ENCODE results near the gene NBAS.
A peak's percentile ranks its signal among the peaks of the same experiment; 100 is the strongest.
"Not testable (repeated sequence)": the region's sequence is repeated elsewhere in the genome, so short reads cannot be mapped to it uniquely, and the experiment has no call there.

Gene NBAS

DNA sequence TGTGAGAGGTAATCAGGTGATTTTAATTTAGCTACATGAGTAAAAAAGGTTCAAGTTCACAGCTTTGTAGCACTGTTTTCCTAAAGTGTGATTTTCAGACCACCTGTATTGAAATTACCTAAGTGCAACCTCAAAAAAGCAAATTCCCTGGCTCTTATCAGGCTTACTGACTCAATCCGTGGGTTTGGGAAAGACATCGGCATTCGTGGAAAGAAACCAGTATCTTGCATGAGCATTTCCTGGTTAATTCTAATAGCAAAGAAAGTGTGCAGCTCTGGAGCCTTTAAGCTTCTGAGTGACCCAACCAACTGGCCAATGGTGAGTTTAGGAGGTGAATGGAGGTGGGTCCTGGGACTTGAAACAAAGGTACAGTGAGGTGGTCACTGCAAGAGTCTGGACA is 300.9 kb downstream of the NBAS start:
- DNase-seq (ENCODE audit: low spot score): no peak

DNA sequence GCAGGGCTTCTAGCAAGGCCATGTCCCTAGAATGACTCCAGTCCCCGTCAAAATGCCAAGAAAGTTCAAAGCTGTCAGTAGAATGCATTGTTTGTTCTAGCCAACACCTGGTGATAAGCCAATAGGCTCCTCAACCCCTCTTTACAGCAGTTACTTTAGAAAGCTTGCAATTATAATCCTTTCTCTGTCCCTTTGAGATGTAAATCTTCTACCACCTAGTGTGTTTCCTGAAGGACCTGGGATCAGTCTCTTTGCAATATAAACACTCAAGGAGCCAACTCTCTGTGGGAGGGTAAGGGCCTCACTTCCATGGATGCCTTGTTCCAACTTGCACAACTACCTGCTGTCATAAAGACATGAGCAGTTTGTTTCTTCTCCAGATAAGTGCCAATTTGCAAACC is 301.8 kb downstream of the NBAS start:
- no peak for DNase-seq (ENCODE audit: low spot score)

DNA sequence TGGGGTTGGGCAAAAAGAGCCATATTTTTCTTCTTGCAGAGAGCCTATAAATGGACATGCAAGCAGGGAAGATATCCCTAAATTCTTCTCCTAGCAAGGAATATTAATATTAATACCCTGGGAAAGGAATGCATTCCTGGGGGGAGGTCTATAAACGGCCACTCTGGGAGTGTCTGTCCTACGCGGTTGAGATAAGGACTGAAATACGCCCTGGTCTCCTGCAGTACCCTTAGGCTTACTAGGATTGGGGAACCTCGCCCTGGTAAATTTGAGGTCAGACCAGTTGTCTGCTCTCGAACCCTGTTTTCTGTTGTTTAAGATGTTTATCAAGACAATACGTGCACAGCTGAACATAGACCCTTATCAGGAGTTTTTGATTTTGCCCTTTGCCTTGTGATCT is 302.7 kb downstream of the NBAS start:
- DNase-seq (ENCODE audit: low spot score): not testable (repeated sequence)

DNA sequence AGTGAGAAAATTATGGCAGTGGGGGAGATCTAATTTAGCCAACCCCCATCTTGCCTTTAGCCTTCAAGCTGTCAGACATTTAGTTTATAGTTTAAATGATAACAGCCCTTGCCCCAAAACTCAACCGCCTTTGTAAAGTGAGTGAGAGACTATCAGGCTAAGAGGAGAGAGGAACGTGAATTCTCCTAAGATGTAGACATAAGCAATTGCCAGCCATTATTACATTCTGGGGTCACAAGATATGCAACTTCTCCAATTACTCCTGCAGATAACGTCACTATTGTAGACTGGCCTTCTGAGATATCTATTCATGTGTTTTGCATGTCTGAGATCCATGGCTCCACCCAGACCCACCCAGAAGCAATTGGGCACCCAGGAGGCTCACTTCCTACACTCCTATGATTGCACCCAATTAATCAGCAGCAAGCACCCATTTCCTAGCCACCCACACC is 307.3 kb downstream of the NBAS start:
- DNase-seq (ENCODE audit: low spot score): peak; percentile 71

DNA sequence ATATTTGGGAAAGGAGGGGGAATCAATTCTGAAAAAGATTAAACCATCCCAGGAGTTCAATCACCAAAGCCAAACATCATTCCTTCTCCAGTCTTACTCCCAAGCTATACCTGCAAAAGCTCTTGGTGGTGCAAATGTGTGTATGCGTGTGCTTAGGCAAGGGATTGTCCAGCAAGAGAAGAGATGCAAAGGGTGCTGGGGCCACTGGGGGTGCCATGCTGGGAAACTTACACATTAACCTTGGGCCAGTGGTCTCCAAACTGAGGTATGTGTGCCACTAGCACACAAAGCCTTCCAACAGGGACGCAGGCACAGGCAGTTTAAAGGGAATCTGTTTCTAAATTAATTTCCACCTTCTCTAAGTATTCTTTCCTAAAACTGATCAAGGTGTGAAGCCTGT is 307.9 kb downstream of the NBAS start:
- peak; percentile 13 for DNase-seq (ENCODE audit: low spot score)

DNA sequence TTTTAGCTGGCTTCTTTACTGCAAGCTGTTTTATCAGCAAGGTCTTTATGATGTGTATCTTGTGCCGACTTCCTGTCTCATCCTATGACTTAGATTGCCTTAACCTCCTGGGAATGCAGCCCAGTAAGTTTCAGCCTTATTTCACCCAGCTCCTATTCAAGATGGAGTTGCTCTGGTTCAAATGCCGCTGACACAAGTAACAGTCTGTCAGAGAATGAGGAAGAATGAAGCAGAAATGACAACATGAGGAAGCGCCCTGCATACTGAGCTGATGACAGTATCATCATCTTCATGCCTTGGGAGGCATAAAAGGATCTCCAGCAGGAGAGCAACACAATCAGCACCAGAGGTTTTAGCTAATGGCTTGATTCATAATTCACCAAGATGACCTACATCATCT is 309.4 kb downstream of the NBAS start:
- DNase-seq (ENCODE audit: low spot score): no peak

DNA sequence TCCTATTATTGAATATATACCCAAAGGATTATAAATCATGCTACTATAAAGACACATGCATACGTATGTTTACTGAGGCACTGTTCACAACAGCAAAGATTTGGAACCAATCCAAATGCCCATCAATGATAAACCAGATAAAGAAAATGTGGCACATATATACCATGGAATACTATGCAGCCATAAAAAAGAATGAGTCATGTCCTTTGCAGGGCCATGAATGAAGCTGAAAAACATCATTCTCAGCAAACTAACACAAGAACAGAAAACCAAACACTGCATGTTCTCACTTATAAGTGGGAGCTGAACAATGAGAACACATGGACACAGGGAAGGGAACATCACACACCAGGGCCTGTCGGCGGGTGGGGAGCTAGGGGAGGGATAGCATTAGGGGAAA is 310.2 kb downstream of the NBAS start:
- DNase-seq (ENCODE audit: low spot score): not testable (repeated sequence)

DNA sequence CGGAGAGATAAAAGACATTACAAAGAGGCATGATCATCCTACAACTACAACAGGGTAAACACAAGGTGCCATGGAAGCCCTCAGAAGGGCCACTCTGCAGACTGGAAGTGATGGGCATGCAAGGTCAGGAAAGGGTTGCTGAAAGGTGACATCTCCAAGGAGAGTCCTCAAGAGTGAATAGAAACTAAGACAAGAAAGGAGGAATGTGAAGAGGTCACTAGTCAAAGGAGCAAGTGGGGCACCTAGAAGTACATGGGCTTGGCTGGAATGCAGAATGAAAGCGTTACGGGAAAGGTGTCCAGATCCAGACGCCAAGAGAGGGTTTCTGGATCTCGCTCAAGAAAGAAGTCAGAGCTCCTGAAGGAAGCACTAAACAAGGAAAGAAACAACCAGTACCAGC is 314.3 kb downstream of the NBAS start:
- DNase-seq (ENCODE audit: low spot score): no peak

DNA sequence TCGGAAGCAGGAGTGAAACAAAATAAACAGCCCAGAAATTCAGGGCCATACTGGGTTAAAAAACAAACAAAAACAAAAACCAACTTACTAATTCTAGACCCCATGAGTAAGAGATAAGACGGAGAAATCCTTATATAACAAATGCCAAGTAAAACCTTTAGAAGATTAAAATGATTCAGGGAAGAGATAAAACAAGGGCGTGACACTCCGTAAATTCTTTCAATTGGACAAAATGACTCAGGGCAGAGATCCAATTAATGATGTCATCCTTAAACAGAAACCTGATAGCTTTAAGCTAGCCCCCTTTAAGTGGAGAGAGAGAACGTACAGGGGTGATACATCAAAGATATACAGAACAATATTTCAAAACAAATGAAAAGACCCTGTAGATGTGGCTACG is 317.4 kb downstream of the NBAS start:
- peak; percentile 26 for DNase-seq (ENCODE audit: low spot score)

DNA sequence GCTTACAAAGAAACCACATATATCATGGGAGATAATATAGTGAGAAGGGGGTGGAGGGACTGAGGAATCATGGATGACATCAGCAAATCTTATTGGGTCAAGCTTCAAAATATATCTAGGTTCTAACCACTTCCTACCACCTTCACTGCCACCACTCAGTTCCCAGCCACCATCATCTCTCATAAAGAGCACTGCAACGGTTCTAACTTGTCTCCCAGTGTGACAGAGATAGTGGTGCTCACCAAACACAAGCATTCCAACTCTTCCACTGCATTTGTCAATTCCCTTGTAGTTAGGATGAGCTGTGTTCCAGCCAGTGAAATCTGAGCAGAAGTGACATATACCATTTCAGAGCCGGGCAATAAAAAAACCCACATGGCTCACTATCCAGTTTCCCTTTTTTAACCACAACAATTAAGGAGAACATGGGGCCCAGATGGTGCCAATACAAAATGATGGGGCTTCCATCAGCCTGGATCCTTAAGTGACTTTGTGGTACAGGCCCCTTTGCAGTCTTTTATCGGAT is 318.1 kb downstream of the NBAS start:
- no peak for DNase-seq (ENCODE audit: low spot score)

DNA sequence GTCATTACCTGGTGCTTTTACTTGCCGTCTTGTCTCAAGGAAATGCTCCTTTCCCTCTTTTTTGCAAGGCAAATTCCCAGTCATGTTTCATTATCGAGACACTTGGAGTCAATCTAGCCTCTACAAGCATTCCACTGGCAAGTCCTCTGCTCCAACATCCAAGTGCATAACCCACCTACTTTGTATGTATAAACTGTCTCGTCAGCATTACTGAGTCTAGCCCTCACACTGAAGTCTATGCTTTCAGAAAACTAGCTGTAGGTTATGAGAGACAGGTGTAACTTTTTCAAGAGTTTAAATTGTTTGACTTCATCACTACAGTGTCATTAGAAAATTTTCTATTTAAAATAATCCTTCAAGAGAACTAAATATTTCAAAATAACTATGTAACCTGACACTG is 319.2 kb downstream of the NBAS start:
- no peak for DNase-seq (ENCODE audit: low spot score)

DNA sequence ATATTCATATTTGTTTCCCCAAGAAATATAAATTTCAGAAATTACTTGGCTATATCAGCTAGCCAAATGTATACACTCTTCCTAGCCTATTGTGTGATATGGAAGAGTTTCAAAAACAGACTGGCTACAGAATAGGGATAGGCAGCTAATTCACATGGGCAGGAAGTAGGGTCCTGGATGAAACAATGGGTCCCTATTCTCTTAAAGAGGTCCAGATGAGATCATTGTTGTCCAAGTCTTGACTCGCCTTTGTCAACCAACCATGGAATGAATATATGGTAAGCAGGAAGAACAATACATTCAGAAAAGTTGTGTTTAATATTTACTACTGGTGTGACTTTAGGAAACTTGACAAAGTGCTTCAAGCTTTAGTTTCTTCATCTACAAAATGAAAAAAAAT is 319.9 kb downstream of the NBAS start:
- no peak for DNase-seq (ENCODE audit: low spot score)

DNA sequence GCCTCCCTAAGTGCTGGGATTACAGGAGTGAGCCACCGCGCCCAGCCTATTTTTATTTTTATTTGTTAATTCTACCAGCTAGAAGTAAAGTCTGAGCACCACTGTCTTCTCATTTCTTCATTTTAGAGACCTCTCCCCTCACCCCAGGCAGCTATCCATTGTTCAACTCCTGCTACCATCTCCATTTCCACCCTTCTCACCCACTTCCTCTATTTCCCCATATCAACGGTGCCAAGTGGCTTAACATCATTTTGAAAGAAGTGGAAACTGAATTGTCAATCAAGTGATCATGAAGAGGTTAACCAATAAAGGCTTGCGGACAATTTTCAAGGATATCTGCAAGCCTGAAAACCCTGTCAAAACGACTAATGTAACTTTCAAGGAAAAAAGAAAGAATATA is 323.1 kb downstream of the NBAS start:
- no peak for DNase-seq (ENCODE audit: low spot score)

DNA sequence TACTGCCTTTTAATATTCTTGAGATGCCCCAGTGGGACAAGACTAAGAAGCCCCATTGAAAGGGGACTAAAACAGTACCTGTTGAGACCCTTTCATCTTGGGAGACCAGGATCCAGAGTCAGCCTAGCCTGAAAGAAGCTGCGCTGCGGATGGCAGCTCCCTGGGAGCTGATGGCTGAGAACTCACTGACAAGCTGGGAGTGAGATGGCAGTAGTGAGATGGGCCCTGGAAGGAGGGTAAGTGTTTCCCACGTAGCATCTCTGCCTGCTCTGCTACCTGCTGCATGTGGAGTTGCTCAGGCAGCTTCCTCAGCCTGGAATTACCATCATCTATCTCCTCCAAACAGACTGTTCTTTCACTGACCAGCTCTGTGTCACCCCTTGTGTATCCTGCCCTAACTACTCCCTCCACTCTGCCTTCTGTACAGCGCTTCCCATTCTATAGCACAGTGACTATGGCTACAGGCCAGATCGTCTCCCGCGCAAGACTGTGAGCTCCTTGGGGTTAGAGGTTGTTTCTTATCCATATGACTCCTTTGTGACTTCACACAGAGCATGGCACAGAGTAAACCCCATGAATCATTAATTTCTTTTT is 330.4 kb downstream of the NBAS start:
- no peak for DNase-seq (ENCODE audit: low spot score)

DNA sequence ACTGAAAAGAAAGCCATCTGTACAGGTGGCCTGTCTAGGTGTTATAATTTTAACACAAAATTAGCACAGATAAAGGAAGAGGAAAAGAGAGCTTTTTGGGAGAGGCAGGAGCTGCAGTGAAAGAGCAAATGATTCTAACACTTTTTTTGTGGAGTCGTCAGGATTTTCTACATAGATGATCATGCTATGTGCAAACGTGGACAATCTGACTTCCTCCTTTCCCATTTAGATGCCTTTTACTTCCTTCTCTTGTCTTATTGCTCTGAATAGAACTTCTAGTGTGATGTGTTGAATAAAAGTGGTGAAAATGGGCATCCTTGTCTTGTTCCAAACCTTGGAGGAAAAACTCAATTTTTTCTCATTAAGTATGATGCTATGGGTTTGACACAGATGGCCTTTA is 334.5 kb downstream of the NBAS start:
- DNase-seq (ENCODE audit: low spot score): no peak

DNA sequence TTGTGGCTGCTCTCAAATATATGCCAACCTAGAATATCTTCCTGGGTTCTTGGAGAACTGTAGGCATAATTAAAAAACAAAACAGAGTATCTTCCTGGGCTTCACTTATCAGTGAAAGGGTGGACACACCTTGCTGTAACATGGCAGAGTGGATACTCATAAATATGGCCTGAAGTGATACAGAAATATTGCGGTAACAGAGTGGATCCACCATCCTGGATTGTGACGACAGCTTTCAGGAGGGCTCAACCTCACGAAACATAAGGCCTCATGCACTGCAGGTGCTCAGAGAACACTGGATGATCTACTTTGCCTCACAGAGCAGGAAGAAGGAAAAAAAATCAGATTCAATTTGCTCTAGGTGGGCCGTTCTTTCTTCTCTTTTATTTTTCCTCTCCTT is 336.0 kb downstream of the NBAS start:
- DNase-seq (ENCODE audit: low spot score): no peak

DNA sequence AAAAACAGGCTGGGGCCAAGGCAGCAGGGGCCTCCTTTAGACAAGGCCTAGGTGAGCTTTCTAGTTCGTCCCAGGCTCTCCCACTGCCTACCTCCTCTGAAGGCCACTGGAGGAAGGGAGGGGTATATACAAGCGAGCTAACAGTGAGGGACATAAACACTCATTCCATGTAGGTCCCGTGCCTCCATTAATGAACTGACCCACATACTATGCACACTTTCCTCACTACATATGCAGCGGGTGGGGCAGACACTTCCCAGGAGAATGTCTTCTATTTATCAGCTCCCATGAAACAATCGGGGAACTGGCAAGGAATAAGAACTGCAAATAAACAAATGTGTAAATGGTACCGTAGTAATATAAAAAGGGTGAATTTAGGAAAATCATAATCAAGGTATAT is 336.5 kb downstream of the NBAS start:
- DNase-seq (ENCODE audit: low spot score): no peak

DNA sequence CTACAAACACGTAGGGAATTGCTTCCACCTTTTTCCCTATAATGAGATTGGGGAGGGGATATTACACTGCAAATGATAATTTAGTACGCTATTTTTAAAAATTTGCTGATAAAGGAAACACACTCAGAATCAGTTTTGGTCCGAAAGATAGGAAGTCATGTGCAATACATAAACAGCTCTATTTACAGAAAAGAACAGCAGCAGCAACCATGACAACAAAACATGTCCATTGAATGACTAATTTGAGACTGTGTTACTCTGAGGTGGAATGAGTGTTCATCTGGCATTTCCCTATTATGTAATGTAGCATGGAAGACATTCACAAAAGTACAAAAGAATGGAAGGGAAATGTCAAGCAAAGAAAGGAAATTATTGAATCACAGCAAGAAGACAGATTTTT is 337.2 kb downstream of the NBAS start:
- DNase-seq (ENCODE audit: low spot score): no peak

DNA sequence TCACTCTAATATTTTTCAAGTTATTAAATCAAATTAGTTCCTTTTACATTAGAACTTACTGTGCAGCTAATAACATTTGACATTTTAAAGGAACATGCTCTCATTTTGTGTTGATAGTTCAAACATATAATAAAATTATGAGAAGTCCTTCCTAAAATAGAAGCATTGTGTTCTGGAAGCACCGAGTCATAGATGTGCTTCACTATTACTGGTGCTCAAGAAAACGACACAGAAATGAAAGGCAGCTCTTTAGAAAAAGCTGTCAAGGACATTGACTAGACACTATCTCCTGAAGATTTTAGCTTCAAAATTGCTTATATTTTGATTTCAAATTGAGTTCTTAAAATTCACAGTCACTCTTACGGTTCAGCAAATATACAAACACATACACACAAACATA is 338.3 kb downstream of the NBAS start:
- DNase-seq (ENCODE audit: low spot score): no peak

DNA sequence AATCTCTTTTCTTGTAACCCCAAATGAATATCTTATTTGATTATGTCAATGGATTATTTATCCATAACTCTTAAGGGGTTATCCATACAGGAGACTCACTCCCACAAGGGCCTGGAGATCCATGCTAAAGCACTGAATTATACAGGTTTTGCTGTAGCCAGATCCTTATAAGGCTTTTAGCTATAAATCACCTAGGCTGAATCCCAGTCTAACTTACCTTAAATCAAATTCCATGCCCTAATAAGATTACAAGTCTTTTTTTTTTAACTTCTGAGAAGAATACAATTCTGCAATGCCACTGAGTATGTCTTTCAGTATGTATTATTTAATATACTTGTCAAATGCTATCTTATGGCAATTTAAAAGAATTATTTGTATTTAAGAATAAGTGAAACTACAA is 340.5 kb downstream of the NBAS start:
- no peak for DNase-seq (ENCODE audit: low spot score)

DNA sequence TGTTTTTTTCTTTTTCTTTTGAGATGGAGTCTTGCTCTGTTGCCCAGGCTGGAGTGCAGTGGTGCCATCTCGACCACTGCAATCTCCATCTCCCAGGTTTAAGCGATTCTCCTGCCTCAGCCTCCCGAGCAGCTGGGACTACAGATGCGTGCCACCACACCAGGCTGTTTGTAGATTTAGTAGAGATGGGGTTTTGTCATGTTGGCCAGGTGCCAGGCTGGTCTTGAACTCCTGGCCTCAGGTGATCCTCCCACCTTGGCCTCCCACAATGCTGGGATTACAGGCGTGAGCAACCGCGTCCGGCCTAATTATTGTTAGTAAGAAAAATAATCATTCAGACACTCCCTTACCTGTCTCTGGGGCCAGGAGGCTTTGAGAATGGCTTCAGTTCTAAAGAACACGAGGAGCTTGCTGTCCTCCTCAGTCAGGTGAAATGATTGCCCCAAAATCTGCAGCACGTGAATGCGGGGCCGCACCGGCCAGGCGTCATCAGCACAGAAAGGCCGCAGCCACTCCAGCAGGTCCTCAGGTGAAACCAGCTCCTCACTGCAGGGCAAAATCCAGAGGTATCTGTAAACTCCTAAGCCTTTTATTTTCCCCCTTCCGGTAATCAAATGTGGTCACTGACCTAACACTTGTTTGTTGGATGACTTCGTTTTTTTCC is 342.6 kb downstream of the NBAS start:
- DNase-seq (ENCODE audit: low spot score): no peak

DNA sequence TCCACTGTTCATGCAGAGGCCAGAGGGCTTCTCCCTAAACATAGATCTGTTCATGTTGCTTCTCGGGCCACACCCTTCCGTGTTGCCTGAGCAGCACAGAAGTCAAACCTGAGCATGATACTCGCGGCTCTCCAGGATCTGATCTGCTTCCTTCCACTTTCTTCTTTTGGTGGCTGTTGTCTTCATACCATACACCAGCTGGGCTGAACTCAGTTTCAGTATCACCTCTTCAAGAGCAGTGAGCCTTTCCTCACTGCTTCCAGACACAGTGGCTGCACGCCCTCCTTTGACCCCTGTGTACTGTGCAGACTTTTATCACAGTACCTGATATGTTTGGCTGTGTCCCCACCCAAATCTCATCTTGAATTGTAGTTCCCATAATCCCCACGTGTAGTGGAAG is 348.9 kb downstream of the NBAS start:
- no peak for DNase-seq (ENCODE audit: low spot score)

DNA sequence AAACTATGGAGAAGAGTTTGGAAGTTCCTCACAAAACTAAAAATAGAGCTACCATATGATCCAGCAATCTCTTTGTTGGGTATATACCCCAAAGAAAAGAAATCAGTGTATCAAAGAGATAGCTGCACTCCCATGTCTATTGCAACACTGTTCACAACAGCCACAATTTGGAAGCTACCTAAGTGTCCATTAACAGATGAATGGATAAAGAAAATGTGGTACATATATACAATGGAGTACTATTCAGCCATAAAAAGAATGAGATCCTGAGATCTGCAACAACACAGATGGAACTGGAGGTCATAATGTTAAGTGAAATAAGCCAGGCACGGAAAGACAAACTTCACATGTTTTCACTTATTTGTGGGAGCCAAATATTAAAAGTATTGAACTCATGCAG is 350.6 kb downstream of the NBAS start:
- not testable (repeated sequence) for DNase-seq (ENCODE audit: low spot score)

DNA sequence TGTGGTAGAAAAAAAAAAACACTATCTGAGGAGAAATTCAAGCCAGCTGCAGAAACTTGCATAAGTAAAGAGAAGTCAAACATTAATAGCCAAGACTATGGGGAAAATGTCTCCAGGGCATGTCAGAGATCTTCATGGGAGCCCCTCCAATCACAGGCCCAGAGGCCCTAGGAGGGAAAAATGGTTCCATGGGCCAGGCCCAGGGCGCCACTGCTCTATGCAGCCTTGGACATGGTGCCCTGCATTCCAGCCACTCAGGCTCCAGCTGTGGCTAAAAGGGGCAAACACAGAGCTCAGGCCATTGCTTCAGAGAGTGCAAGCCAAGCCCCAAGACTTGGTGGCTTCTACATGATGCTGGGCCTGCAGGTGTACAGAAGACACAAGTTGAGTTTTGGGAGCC is 354.7 kb downstream of the NBAS start:
- no peak for DNase-seq (ENCODE audit: low spot score)
